K562 (cell line): Measurements from ENCODE around the gene TMEM243. TPM values are rescaled to one million over a fixed set of nuclear protein-coding genes. Genes with fewer than 3 reads are reported as not detected.
A peak's percentile ranks its signal among the peaks of the same experiment; 100 is the strongest.

Source experiments
- ATAC-seq: fragments of 200-7000 bp; cut with Tn5 transposase; 3 replicates; pipeline ENCODE4 v1.9.1; 2020; ENCODE audit warnings: moderate library complexity
- BruUV-seq: library from RNA; stranded (reverse); fragments of 400-500 nt; replicated peaks from 2 replicates; lab custom pipeline; 2021; lab: Mats Ljungman, UMichigan
- CTCF ChIA-PET: fragments of 300-600 bp; formaldehyde crosslinking; extraction: SDS; loops from one replicate; lab custom pipeline; 2021; ENCODE audit warnings: low intra/inter-chr PET ratio; lab: Yijun Ruan, JAX
- POLR2A ChIA-PET: fragments of 300-600, 350-650 bp; sonication (Branson Sonifier 250); formaldehyde crosslinking; extraction: SDS; loops from one replicate; lab custom pipeline; 2021; ENCODE audit warnings: antibody characterized with exemption, inconsistent platforms; lab: Yijun Ruan, JAX
- DNase-seq, 4 experiments: peaks; one replicate each; pipeline versions ENCODE4 v3.0.0 to v3.0.0-alpha.2; 2011 to 2018; ENCODE audit warnings: low spot score in 3 of 4, mixed read lengths in 3 of 4; ENCODE audit errors: extremely low read depth in 1 of 4
- FAIRE-seq: peaks from 2 replicates; lab custom pipeline; 2011; peaks lifted over from hg19 to GRCh38; lab: Jason Lieb, UNC
- H2AFZ ChIP-seq: 2 replicates; pipeline ENCODE4 v1.6.0; 2011; ENCODE audit warnings: low read depth, low read length, control low read depth, inconsistent platforms
- H3K27ac ChIP-seq: fragments of 200-600 bp; 3 replicates; pipeline ENCODE4 v1.8.0; 2011; ENCODE audit warnings: low read depth, mild to moderate bottlenecking, control low read depth, inconsistent platforms, low read length, moderate library complexity, mixed read lengths; ENCODE audit errors: extremely low read depth
- H3K27me3 ChIP-seq, 2 experiments: fragments of 300-600 bp in 1 of 2; 2 replicates in 1 of 2; 3 replicates in 1 of 2; pipeline versions ENCODE4 v1.6.0 to v1.8.0; 2011; ENCODE audit warnings: inconsistent platforms in 2 of 2, low read length in 2 of 2, mild to moderate bottlenecking in 1 of 2, mixed read lengths in 1 of 2, moderate library complexity in 1 of 2; ENCODE audit not compliant: control insufficient read depth in 2 of 2, insufficient read depth in 2 of 2
- H3K36me3 ChIP-seq: fragments of 300-600 bp; 3 replicates; pipeline ENCODE4 v1.8.0; 2011; ENCODE audit warnings: mild to moderate bottlenecking, low read length, inconsistent platforms; ENCODE audit not compliant: control insufficient read depth, insufficient read depth
- H3K4me1 ChIP-seq, 2 experiments: fragments of 200-600 bp in 1 of 2; replicated peaks in 1 of 2; 2 replicates in 1 of 2; 3 replicates in 1 of 2; pipeline versions ENCODE4 v1.5.1 to v1.8.0; 2011; ENCODE audit warnings: inconsistent platforms in 2 of 2, low read length in 2 of 2, mild to moderate bottlenecking in 1 of 2, mixed read lengths in 1 of 2, moderate library complexity in 1 of 2; ENCODE audit not compliant: control insufficient read depth in 2 of 2, insufficient read depth in 2 of 2
- H3K4me2 ChIP-seq: 2 replicates; pipeline ENCODE4 v1.6.1; 2011; ENCODE audit warnings: low read length, control low read depth, inconsistent platforms, mixed read lengths; ENCODE audit not compliant: insufficient read depth
- H3K4me3 ChIP-seq: fragments of 200-600 bp; sonication (generic), shearing (Covaris generic); 2 replicates; pipeline ENCODE4 v1.5.1; 2016; ENCODE audit warnings: control low read depth, inconsistent platforms
- H3K79me2 ChIP-seq: fragments of 200-600 bp; 3 replicates; pipeline ENCODE4 v1.8.0; 2011; ENCODE audit warnings: low read length, inconsistent platforms; ENCODE audit not compliant: control insufficient read depth, insufficient read depth
- H3K9ac ChIP-seq, 2 experiments: 2 replicates each; pipeline versions ENCODE4 v1.6.0 to v1.6.1; 2011; ENCODE audit warnings: low read depth in 2 of 2, low read length in 2 of 2, control low read depth in 1 of 2, inconsistent platforms in 1 of 2, mild to moderate bottlenecking in 1 of 2, mixed read lengths in 1 of 2; ENCODE audit not compliant: insufficient read depth in 1 of 2
- H3K9me1 ChIP-seq: one replicate; pipeline ENCODE4 v1.6.0; 2011; ENCODE audit warnings: inconsistent platforms, mild to moderate bottlenecking, low read length, moderate library complexity; ENCODE audit not compliant: control insufficient read depth, insufficient read depth
- H3K9me3 ChIP-seq: replicated peaks from 2 replicates; pipeline ENCODE4 v1.5.1; 2011; ENCODE audit warnings: low read depth, low read length, inconsistent platforms; ENCODE audit not compliant: control insufficient read depth, insufficient read depth
- H4K20me1 ChIP-seq: replicated peaks from 2 replicates; pipeline ENCODE4 v1.6.1; 2011; ENCODE audit warnings: low read length, inconsistent platforms, mixed read lengths; ENCODE audit not compliant: control insufficient read depth, insufficient read depth
- DMBX1 ChIP-seq: fragments of 250-450 bp; sonication (Bioruptor Pico); IDR thresholded peaks from 2 replicates; pipeline ENCODE4 v1.8.0; 2022; ENCODE audit warnings: inconsistent platforms, mild to moderate bottlenecking, moderate library complexity, borderline replicate concordance
- HIVEP1 ChIP-seq: fragments of 250-450 bp; sonication (Bioruptor Pico); IDR thresholded peaks from 2 replicates; pipeline ENCODE4 v1.4.0; 2020; ENCODE audit warnings: mild to moderate bottlenecking
- NONO ChIP-seq, 2 experiments: fragments of 200-400 bp in 1 of 2; fragments of 450-650 bp in 1 of 2; formaldehyde crosslinking in 1 of 2; IDR thresholded peaks; 2 replicates each; pipeline ENCODE4 v1.6.1; 2017; ENCODE audit warnings: low read depth in 2 of 2, mild to moderate bottlenecking in 2 of 2, moderate library complexity in 2 of 2, low read length in 1 of 2
- NR1H2 ChIP-seq: sonication (generic); formaldehyde crosslinking; IDR thresholded peaks from 2 replicates; pipeline ENCODE4 v1.4.0; 2020; ENCODE audit warnings: mild to moderate bottlenecking, missing genetic modification reagents
- POLR2AphosphoS5 ChIP-seq: IDR thresholded peaks from 2 replicates; pipeline ENCODE4 v1.6.1; 2011; ENCODE audit warnings: mild to moderate bottlenecking, low read depth, low read length, moderate library complexity; ENCODE audit not compliant: control insufficient read depth, insufficient read depth
- SUPT5H ChIP-seq: fragments of 450-650 bp; IDR thresholded peaks from 2 replicates; pipeline ENCODE4 v1.6.1; 2016
- ZBTB8A ChIP-seq: fragments of 450-650 bp; IDR thresholded peaks from 2 replicates; pipeline ENCODE4 v1.6.1; 2018; ENCODE audit warnings: mild to moderate bottlenecking, moderate library complexity; ENCODE audit not compliant: partially characterized antibody
- ZNF224 ChIP-seq: sonication (generic); formaldehyde crosslinking; IDR thresholded peaks from 2 replicates; pipeline ENCODE4 v1.8.0; 2022; ENCODE audit warnings: mild to moderate bottlenecking, missing genetic modification reagents
- ZNF79 ChIP-seq: fragments of 250-450 bp; sonication (Bioruptor Pico); IDR thresholded peaks from 2 replicates; pipeline ENCODE4 v1.4.0; 2020; ENCODE audit warnings: low read depth, mild to moderate bottlenecking, moderate library complexity
- WGBS: fragments of 100-300 bp; shearing (Covaris generic); methylation state at CpG from one replicate; pipeline ENCODE4 v1.1.6; 2016; ENCODE audit warnings: low coverage, mixed read lengths; ENCODE audit not compliant: insufficient coverage; ENCODE audit errors: missing lambda C conversion rate; 5-methylcytosine and 5-hydroxymethylcytosine counted together
- in situ Hi-C: fragments of 300-500 bp; cut with MboI; formaldehyde crosslinking; loops from 4 replicates; pipeline ENCODE4 v1.15.0; 2018; ENCODE audit warnings: inconsistent platforms, mixed read lengths
- intact Hi-C: fragments of 100-400 bp; cut with micrococcal nuclease; formaldehyde crosslinking; loops from 2 replicates; pipeline ENCODE4 v1.14.2; 2022
- polyA plus RNA-seq, 8 experiments: library from polyadenylated mRNA; depleted of rRNA in 4 of 8; stranded (reverse) in 5 of 8; unstranded in 3 of 8; fragments of >200 nt; fragmentation: Nextera tagmentation in 2 of 8; fragmentation: Illumina TruSeq in 1 of 8; extraction: Ambion mirVana in 2 of 8; extraction: Trizol in 1 of 8; gene quantifications; 2 replicates each; pipeline versions ENCODE4 v1.2.1 to v1.2.3, GENCODE V29; 2011 to 2014; ENCODE audit warnings: inconsistent platforms in 1 of 8, missing spikeins in 1 of 8
- total RNA-seq, 7 experiments: library from RNA; depleted of rRNA in 6 of 7; stranded (reverse); fragments of >200 nt in 6 of 7; fragmentation: Illumina TruSeq in 2 of 7; extraction: Trizol in 2 of 7; gene quantifications; 2 replicates each; pipeline versions ENCODE4 v1.2.1 to v1.2.3, GENCODE V29; 2011 to 2021; ENCODE audit warnings: low replicate concordance in 1 of 7
- TF ChIP-seq, protein P1 (sequence below): fragments of 250-450 bp; sonication (Bioruptor Pico); IDR thresholded peaks from 2 replicates; pipeline ENCODE4 v1.8.0; 2022; ENCODE audit warnings: inconsistent platforms, mild to moderate bottlenecking, moderate library complexity, borderline replicate concordance
- TF ChIP-seq, protein P2 (sequence below): fragments of 250-450 bp; sonication (Bioruptor Pico); IDR thresholded peaks from 2 replicates; pipeline ENCODE4 v1.8.0; 2022; ENCODE audit warnings: moderate library complexity, mild to moderate bottlenecking, inconsistent platforms

Gene TMEM243
- total and polyA plus RNA-seq, 9 of the 15 experiments (the other 6 are each of a cell fraction or from before 2014, with no cell fraction given), result 3.9 to 8.6 (median 6.1) TPM

DNA sequence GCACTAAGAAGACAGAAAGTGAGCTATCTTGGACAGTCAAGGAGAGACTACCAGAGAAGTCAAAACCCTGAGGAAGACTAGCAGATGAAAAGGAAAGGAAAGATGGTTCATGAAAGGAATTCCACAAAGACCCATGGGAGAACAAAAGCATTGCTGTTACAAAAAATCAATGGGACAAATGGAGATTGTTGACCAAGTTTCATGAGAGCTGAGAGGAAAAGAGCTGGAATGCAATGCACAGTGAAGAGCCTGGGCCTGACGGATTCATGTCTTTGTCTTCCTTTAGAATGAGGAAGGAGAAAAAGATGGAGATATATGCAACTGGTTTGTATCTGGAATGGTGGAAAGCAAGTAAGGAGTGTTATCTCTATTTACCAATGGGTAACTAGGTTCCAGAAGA lies 17.3 kb downstream of the TMEM243 start:
- Histone ChIP-seq H3K27ac (no peak overlapping the region), H3K27me3 (no peaks in the 10 kb centered on the region), H2AFZ (no peak overlapping the region), H3K4me3 (no peak overlapping the region), H3K4me2 (no peak overlapping the region), H3K9me1 (no peaks in the 10 kb centered on the region), H3K36me3 (peaks cover 25% of the 10 kb centered on the region)
- no peak for ATAC-seq
- in situ Hi-C loops, result no loop called here
- CTCF ChIA-PET, result no interaction called here
- 0 out of 2 replicates have a peak, but pooled peaks have one; percentile 13 for TF ChIP-seq SUPT5H
- no peak for TF ChIP-seq ZBTB8A
- TF ChIP-seq, all 486 proteins: peak for 1
- H4K20me1 ChIP-seq, result no peaks in the 10 kb centered on the region
- no peak overlapping the region for H3K9ac ChIP-seq
- FAIRE-seq (no peak), DNase-seq (no peak)
- WGBS, result 67% methylated on average over 1 of the region's 1 CpG
- H3K4me1 ChIP-seq, result no peaks in the 10 kb centered on the region
- POLR2A ChIA-PET, result interaction anchor here (2.5 kb wide), 1 partner anchor 10 kb away, joined by 18 read pairs; no protein-coding TSS in a partner anchor
- H3K9me3 ChIP-seq, result peaks cover 8% of the 10 kb centered on the region
- intact Hi-C loops, result no loop called here
- H3K79me2 ChIP-seq, result no peaks in the 10 kb centered on the region
- no TSS peak for BruUV-seq

DNA sequence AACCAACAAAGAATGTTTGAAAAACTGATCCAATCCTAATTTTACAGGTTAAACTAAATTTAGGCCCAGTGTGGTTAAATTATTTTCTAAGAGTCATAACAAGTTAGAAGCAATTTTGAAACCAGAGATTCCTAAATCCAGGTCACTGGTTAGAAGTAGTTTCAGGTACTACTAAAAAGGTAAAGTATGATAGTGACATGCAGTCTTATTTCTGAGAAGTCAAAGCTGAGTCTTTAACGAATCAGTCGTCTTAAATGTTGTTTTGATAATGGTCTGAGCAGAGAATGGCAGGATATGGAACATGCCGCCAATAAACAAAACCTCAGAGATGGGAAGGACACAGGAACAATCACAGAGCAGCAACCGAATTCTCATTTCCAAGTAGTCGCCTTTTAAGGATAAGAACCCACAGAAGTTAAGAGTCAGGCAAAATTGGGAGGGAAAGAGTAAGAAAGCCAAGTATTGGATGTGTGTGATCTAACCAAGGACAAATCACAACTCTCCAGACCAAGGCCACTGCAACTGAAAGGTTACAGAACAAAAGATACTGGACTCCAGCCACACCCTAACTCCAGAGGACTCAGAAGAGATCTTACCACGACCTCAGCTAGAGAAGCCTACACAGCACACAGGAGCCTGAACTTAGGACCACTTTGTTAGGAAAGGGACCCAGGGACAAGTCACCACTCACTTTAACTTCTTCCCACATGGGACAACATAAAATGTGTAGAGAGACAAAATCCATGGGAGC lies 19.7 kb downstream of the TMEM243 start:
- Histone ChIP-seq H3K27ac (no peak overlapping the region), H3K4me2 (no peak overlapping the region), H3K4me3 (no peak overlapping the region), H3K9me1 (no peaks in the 10 kb centered on the region), H3K9ac (no peak overlapping the region), H2AFZ (no peak overlapping the region), H3K79me2 (no peaks in the 10 kb centered on the region), H3K36me3 (peaks cover 48% of the 10 kb centered on the region), H3K4me1 (no peaks in the 10 kb centered on the region), H4K20me1 (no peaks in the 10 kb centered on the region), H3K9me3 (peaks cover 2% of the 10 kb centered on the region), H3K27me3 (no peaks in the 10 kb centered on the region)
- WGBS, result 83% methylated on average over 6 of the region's 6 CpGs
- BruUV-seq, result TSS peak; percentile 16
- CTCF ChIA-PET, result no interaction called here
- no peak for DNase-seq
- in situ Hi-C loops (no loop called here), intact Hi-C loops (no loop called here)
- FAIRE-seq, result no peak
- POLR2A ChIA-PET, result interaction anchor here (1.0 kb wide), 1 partner anchor 13 kb away, joined by 3 read pairs; no protein-coding TSS in a partner anchor
- TF ChIP-seq ZNF224 (CRISPR knock-in tag), result no peak
- no peak for TF ChIP-seq HIVEP1 (CRISPR knock-in tag)
- TF ChIP-seq, protein P1, sequence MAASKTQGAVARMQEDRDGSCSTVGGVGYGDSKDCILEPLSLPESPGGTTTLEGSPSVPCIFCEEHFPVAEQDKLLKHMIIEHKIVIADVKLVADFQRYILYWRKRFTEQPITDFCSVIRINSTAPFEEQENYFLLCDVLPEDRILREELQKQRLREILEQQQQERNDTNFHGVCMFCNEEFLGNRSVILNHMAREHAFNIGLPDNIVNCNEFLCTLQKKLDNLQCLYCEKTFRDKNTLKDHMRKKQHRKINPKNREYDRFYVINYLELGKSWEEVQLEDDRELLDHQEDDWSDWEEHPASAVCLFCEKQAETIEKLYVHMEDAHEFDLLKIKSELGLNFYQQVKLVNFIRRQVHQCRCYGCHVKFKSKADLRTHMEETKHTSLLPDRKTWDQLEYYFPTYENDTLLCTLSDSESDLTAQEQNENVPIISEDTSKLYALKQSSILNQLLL, result no peak
- no peak for TF ChIP-seq NR1H2 (CRISPR knock-in tag)
- TF ChIP-seq, protein P2, sequence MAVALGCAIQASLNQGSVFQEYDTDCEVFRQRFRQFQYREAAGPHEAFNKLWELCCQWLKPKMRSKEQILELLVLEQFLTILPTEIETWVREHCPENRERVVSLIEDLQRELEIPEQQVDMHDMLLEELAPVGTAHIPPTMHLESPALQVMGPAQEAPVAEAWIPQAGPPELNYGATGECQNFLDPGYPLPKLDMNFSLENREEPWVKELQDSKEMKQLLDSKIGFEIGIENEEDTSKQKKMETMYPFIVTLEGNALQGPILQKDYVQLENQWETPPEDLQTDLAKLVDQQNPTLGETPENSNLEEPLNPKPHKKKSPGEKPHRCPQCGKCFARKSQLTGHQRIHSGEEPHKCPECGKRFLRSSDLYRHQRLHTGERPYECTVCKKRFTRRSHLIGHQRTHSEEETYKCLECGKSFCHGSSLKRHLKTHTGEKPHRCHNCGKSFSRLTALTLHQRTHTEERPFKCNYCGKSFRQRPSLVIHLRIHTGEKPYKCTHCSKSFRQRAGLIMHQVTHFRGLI (CRISPR knock-in tag), result no peak
- no peak for TF ChIP-seq DMBX1 (CRISPR knock-in tag)
- TF ChIP-seq POLR2AphosphoS5, result 0 out of 2 replicates have a peak, but pooled peaks have one; percentile 38
- TF ChIP-seq ZNF79 (CRISPR knock-in tag), result no peak
- TF ChIP-seq NONO (IDR thresholded peaks at IDR 0.05; ENCODE audit: low read depth in 2 of 2, low read length in 1 of 2), result no peak
- peak; percentile 50 for ATAC-seq
